IPS-15b (cell line): ENCODE data around the gene CNIH4.
"Not testable (repeated sequence)": the region's sequence is repeated elsewhere in the genome, so short reads cannot be mapped to it uniquely, and the experiment has no call there.

Source experiments
- H3K27me3 ChIP-seq: one replicate; pipeline ENCODE4 v1.6.1; 2013; ENCODE audit warnings: low read length; ENCODE audit not compliant: control insufficient read depth, insufficient read depth
- H3K36me3 ChIP-seq: one replicate; pipeline ENCODE4 v1.6.1; 2013; ENCODE audit warnings: low read length; ENCODE audit not compliant: control insufficient read depth, insufficient read depth
- H3K4me1 ChIP-seq: one replicate; pipeline ENCODE4 v1.6.1; 2013; ENCODE audit warnings: mild to moderate bottlenecking, low read length; ENCODE audit not compliant: control insufficient read depth, insufficient read depth
- H3K4me3 ChIP-seq: one replicate; pipeline ENCODE4 v1.5.1; 2013; ENCODE audit warnings: low read depth, low read length
- H3K9ac ChIP-seq: one replicate; pipeline ENCODE4 v1.6.1; 2013; ENCODE audit warnings: low read depth, mild to moderate bottlenecking, low read length
- H3K9me3 ChIP-seq: one replicate; pipeline ENCODE4 v1.6.1; 2013; ENCODE audit warnings: mild to moderate bottlenecking, low read length; ENCODE audit not compliant: control insufficient read depth, insufficient read depth

Gene CNIH4

DNA sequence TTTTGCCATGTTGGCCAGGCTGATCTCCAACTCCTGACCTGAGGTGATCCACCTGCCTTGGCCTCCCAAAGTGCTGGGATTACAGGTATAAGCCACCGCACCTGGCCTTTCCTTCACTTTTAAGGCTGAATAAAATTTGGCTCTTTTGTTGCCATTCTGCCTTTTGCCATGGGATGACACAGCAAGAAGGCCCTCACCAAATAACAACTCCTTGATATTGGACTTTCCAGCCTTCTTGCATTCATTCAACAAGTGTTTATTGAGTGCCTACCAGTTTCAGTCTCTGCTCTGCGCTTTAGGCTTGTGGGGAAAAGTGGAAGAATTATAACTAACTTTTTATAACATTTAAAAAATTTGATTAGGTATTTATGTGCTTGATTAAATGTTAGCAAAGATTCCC is 24.9 kb upstream of the CNIH4 start:
- Histone ChIP-seq H3K4me3 (no peak overlapping the region), H3K9me3 (no peaks in the 10 kb centered on the region), H3K4me1 (peaks cover 4% of the 10 kb centered on the region), H3K27me3 (no peaks in the 10 kb centered on the region), H3K36me3 (no peaks in the 10 kb centered on the region), H3K9ac (no peak overlapping the region)

DNA sequence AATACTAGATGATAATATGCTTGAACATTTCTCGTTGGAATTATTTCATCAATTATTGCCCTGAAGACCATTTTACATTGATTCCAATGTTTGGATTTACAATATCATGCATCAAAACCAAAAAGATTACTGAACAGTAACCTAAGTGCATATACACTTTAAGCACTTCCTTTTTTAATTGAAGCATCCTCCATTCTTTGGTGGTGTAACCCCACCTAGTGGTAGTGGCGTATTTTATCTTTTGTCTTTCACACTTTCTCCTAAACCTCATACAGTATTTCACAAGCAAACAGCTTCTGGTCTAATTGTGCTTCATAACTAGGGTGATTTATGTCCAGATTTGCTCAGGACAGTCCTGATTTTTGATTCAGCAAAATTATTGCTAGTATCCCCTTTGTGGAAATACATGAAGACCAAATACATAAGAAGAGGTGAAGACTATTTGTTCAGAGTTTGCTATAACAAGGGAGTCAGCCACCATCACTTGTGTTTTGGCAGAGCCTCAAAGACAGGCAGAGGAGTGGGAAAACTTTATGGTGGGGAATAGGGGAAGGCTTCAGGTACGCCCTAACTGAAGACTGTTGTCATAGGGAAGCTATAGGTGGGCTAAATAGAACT is 23.3 kb upstream of the CNIH4 start:
- no peak overlapping the region for H3K9ac ChIP-seq
- no peaks in the 10 kb centered on the region for H3K27me3 ChIP-seq
- no peaks in the 10 kb centered on the region for H3K9me3 ChIP-seq
- no peak overlapping the region for H3K4me3 ChIP-seq
- H3K36me3 ChIP-seq: no peaks in the 10 kb centered on the region
- peaks cover 3% of the 10 kb centered on the region for H3K4me1 ChIP-seq

DNA sequence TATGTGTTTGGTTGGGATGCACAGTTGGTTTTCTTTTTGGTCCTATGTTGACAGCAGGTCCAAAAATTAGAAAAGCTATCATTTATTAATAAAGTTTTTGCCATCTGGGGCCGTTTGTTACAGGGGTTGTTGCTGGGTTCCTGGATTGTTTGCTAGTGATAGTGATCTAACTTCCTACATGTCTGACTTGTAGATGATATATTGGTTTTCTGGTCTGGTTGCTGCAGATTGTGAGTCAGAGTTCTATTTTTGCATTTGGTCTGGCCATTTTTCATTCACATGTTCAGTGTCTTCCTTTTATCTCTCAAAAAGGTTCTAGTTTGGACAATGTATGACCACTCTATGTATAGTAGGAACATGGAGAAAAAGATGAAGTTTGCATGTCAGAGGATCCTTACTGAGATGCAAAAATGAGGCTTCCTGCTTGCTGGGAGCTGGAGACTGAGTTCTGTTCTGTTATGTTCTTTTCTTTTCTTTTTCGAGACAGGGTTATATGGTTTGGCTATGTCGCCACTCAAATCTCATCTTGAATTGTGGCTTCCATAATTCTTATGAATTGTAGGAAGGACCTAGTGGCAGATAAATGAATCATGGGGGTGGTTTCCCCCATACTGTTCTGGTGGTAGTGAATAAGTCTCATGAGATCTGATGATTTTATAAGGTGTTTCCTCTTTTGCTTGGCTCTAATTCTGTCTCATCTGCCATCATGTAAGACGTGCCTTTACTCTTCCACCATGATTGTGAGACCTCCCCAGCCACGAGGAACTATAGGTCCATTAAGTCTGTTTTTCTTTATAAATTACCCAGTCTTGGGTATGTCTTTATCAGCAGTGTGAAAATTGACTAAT is 22.5 kb upstream of the CNIH4 start:
- no peak overlapping the region for H3K4me3 ChIP-seq
- no peaks in the 10 kb centered on the region for H3K36me3 ChIP-seq
- peaks cover 5% of the 10 kb centered on the region for H3K4me1 ChIP-seq
- no peaks in the 10 kb centered on the region for H3K27me3 ChIP-seq
- no peak overlapping the region for H3K9ac ChIP-seq
- H3K9me3 ChIP-seq: no peaks in the 10 kb centered on the region

DNA sequence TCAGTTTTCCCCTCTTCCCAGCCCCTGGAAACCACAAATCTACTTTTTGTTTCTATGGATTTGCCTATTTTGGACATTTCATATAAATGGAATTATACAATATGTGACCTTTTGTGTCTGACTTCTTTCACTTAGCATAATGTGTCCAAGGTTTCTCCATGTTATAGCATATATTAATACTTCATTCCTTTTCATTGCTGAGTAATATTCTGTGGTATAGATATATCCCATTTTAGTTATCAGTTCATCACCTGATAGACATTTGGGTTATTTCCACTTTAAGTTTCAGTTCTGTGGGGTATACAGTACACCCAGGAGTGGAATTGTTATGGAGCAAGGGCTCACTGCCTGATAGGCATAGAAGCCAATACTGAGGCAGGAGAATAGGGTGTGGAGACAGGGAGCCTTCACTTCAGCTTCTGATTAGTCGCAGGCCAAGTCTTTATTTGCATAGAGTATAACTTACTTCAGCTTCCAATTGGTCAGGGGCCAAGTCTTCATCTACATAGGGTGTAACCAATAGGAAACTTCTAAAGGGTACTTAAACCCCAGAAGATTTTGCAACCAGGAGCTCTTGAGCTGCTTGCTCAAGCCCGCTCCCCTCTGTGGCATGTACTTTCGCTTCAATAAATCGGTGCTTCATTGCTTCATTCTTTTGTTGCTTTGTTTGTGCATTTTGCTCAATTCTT is 18.4 kb upstream of the CNIH4 start:
- Histone ChIP-seq H3K9ac (no peak overlapping the region), H3K36me3 (no peaks in the 10 kb centered on the region), H3K4me3 (no peak overlapping the region), H3K9me3 (peaks cover 3% of the 10 kb centered on the region), H3K4me1 (peaks cover 10% of the 10 kb centered on the region), H3K27me3 (no peaks in the 10 kb centered on the region)

DNA sequence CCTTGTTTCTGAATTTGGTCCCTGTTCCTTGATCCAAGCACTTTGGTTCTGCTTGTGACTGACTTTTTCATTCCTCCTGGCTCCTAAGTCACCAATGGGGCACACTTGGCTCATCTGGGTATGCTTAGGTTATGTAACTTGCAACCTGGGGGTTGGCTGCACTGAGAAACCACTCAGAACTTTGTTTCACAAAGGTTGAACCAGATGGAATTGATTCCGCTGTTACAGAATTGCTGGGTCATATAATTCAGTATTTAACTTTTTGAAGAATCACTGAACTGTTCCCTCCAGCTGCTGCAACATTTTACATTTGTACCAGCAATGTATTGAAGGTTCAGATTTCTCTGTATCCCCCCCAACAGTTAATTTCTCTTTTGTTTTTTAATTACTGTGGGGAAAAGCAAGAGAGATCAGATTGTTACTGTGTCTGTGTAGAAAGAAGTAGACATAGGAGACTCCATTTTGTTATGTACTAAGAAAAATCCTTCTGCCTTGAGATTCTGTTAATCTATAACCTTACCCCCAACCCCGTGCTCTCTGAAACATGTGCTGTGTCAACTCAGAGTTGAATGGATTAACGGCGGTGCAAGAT is 17.1 kb upstream of the CNIH4 start:
- H3K4me3 ChIP-seq: no peak overlapping the region
- H3K9ac ChIP-seq: peak overlapping the region; percentile 61

DNA sequence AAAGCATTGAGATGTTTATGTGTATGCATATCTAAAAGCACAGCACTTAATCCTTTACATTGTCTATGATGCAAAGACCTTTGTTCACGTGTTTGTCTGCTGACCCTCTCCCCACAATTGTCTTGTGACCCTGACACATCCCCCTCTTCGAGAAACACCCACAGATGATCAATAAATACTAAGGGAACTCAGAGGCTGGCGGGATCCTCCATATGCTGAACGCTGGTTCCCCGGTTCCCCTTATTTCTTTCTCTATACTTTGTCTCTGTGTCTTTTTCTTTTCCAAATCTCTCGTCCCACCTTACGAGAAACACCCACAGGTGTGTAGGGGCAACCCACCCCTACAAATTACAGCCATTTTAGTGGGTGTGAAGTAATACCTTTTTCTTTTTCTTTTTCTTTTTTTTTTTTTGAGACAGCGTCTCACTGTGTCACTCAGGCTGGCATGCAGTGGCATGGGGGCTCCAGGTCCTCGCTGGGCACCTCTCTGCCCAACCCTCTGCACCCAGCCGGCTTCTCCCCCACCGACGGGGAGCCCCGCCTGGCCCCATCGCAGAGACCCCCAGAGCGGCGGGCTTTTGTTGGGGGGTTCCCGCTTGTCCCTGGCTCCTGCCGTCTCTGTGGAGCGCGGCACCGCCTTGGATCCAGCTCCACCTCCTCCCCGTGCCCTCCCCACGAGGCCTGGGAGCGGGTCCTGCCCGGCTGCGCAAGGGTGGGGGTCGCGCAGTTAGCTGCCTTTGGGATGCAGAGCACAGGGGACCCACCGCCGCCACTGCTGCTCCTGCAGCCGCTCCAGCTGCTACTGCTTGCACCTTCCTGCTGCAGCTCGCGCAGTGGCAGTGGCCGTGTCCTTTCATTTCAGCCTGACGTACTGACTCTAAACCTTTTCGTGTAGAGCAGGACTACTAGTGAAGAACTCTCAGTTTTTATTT is 16.0 kb upstream of the CNIH4 start:
- Histone ChIP-seq H3K4me3 (peak overlapping the region; percentile 48), H3K9ac (peak overlapping the region; percentile 71)
- H3K27me3 ChIP-seq, H3K36me3 ChIP-seq, H3K9me3 ChIP-seq, H3K4me1 ChIP-seq: not testable (repeated sequence)

More for the DNA sequence above, 17.1 kb upstream of the CNIH4 start:
- Histone ChIP-seq H3K4me1 (peaks cover 10% of the 10 kb centered on the region), H3K36me3 (no peaks in the 10 kb centered on the region), H3K9me3 (peaks cover 6% of the 10 kb centered on the region), H3K27me3 (no peaks in the 10 kb centered on the region)

DNA sequence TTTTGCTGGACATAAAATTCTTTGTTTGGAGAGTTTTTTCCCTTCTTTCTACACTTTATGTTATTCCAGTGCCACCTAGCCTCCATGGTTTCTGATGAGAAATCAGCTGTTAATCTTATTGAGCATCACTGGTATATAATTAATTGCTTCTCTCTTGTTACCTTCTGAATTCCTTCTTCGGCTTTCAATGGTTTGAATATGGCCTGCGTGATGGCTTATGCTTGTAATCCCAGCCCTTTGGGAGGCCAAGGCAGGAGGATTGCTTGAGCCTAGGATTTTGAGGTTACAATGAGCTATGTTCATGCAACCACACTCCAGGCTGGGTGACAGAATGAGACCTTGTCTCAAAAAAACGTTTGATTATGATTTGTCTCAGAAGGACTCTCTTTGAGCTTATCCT is 13.0 kb upstream of the CNIH4 start:
- H3K4me1 ChIP-seq: peaks cover 8% of the 10 kb centered on the region
- H3K36me3 ChIP-seq: no peaks in the 10 kb centered on the region
- H3K4me3 ChIP-seq: no peak overlapping the region
- H3K9ac ChIP-seq: no peak overlapping the region
- no peaks in the 10 kb centered on the region for H3K27me3 ChIP-seq
- H3K9me3 ChIP-seq: peaks cover 6% of the 10 kb centered on the region

DNA sequence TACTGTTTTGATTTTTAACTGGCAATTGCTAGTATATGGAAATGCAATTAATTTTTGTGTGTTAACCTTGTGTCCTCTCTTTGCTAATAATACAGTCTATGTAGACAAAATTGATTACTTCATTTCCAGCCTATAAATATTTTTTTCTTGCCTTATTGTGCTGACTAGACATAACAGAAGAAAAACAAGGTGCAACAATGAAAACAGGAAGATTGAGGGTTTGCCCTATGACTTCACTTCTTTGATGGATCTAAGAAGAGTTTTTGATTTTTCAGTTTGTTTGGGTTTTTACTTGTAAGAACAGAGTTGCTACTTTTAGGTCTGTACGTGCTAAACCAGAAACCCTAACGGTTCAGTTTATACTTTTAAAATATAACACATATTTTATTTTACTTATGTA is 8.5 kb upstream of the CNIH4 start:
- H3K9me3 ChIP-seq: peaks cover 7% of the 10 kb centered on the region
- H3K4me1 ChIP-seq: no peaks in the 10 kb centered on the region
- H3K4me3 ChIP-seq: no peak overlapping the region
- H3K27me3 ChIP-seq: no peaks in the 10 kb centered on the region
- H3K9ac ChIP-seq: no peak overlapping the region
- H3K36me3 ChIP-seq: no peaks in the 10 kb centered on the region

DNA sequence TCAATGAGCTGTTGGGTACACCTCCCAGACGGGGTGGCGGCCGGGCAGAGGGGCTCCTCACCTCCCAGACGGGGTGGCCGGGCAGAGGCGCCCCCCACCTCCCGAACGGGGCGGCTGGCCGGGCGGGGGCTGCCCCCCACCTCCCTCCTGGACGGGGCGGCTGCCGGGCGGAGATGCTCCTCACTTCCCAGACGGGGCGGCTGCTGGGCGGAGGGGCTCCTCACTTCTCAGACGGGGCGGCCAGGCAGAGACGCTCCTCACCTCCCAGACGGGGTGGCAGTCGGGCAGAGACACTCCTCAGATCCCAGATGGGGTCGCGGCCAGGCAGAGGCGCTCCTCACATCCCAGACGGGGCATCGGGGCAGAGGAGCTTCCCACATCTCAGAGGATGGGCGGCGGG is 7.0 kb upstream of the CNIH4 start:
- not testable (repeated sequence) for H3K4me1 ChIP-seq, H3K27me3 ChIP-seq, H3K4me3 ChIP-seq, H3K36me3 ChIP-seq, H3K9ac ChIP-seq, H3K9me3 ChIP-seq

DNA sequence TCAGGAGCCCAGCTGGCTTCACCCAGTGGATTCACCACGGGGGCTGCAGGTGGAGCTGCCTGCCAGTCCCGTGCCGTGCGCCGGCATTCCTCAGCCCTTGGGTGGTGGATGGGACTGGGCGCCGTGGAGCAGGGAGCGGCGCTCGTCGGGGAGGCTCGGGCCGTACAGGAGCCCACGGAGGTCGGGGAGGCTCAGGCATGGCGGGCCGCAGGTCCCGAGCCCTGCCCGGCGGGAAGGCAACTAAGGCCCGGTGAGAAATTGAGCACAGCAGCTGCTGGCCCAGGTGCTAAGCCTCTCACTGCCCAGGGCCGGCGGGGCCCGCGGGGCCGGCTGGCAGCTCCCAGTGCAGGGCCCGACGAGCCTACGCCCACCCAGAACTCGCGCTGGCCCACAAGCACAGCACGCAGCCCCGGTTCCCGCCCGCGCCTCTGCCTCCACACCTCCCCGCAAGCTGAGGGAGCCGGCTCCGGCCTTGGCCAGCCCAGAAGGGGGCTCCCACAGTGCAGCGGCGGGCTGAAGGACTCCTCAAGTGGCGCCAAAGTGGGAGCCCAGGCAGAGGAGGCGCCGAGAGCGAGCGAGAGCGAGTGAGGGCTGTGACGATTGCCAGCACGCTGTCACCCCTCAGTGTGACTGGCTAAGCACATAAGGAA is 4.1 kb upstream of the CNIH4 start:
- not testable (repeated sequence) for H3K27me3 ChIP-seq, H3K9ac ChIP-seq, H3K4me1 ChIP-seq, H3K9me3 ChIP-seq, H3K36me3 ChIP-seq, H3K4me3 ChIP-seq
